ENCODE results near the gene ABI1. TPM values are rescaled to one million over a fixed set of nuclear protein-coding genes. Genes with fewer than 3 reads are reported as not detected.

The ABI1 gene
- total and polyA plus RNA-seq, 9 of the 15 experiments (the other 6 are each of a cell fraction or from before 2014, with no cell fraction given) = 22.1 to 52.3 (median 39.0) TPM

GRCh38 chr10:26781797-26782196, 79.0 kb downstream of the ABI1 start:
- no peak overlapping the region for H3K27ac ChIP-seq (ENCODE audit: extremely low read depth, low read depth, low read length)
- no peak for ATAC-seq
- H3K9me3 ChIP-seq (replicated peaks; ENCODE audit: control insufficient read depth, insufficient read depth, low read depth, low read length) = no peaks in the 10 kb centered on the region
- intact Hi-C loops (cut with micrococcal nuclease) (no loop called here), in situ Hi-C loops (cut with MboI) (no loop called here)
- FAIRE-seq = no peak
- ChIA-PET CTCF (ENCODE audit: low intra/inter-chr PET ratio) (no interaction called here), POLR2A (no interaction called here)
- BruUV-seq (replicated peaks) = no TSS peak
- no peaks in the 10 kb centered on the region for H3K36me3 ChIP-seq (ENCODE audit: control insufficient read depth, insufficient read depth, low read length)
- H3K4me3 ChIP-seq = no peak overlapping the region
- no peaks in the 10 kb centered on the region for H3K27me3 ChIP-seq (ENCODE audit: control insufficient read depth in 2 of 2, insufficient read depth in 2 of 2, low read length in 2 of 2)
- 53% methylated on average over 2 of the region's 2 CpGs for WGBS (ENCODE audit: insufficient coverage, low coverage, missing lambda C conversion rate)
- H2AFZ ChIP-seq (ENCODE audit: low read depth, low read length) = no peak overlapping the region
- TF ChIP-seq, protein P1, sequence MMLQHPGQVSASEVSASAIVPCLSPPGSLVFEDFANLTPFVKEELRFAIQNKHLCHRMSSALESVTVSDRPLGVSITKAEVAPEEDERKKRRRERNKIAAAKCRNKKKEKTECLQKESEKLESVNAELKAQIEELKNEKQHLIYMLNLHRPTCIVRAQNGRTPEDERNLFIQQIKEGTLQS (IDR thresholded peaks at IDR 0.05) = peak; percentile 14; the same call in 1 of the 2 replicates
- TF ChIP-seq, protein P1 (CRISPR knock-in tag; conservative IDR thresholded peaks at IDR 0.05) = no peak
- TF ChIP-seq CHCHD3 (CRISPR knock-in tag; IDR thresholded peaks at IDR 0.05) = no peak
- H3K9ac ChIP-seq (ENCODE audit: insufficient read depth in 1 of 2, low read depth in 2 of 2, low read length in 2 of 2) = no peak overlapping the region
- no peak for DNase-seq (ENCODE audit: extremely low read depth in 1 of 4, low spot score in 3 of 4)
- H3K4me2 ChIP-seq (ENCODE audit: insufficient read depth, low read length) = no peak overlapping the region
- H3K79me2 ChIP-seq (ENCODE audit: control insufficient read depth, insufficient read depth, low read length) = peaks cover 40% of the 10 kb centered on the region
- peaks cover 24% of the 10 kb centered on the region for H4K20me1 ChIP-seq (replicated peaks; ENCODE audit: control insufficient read depth, insufficient read depth, low read length)
- H3K4me1 ChIP-seq (replicated peaks in 1 of 2; ENCODE audit: control insufficient read depth in 2 of 2, insufficient read depth in 2 of 2, low read length in 2 of 2) = peaks cover 0 to 15% of the 10 kb centered on the region in 2 experiments; a peak in 3 of 5 replicates
- no peaks in the 10 kb centered on the region for H3K9me1 ChIP-seq (ENCODE audit: control insufficient read depth, insufficient read depth, low read length)

- no TSS peak for BruUV-seq (replicated peaks)
- peaks cover 40% of the 10 kb centered on the region for H3K79me2 ChIP-seq (ENCODE audit: control insufficient read depth, insufficient read depth, low read length)
- TF ChIP-seq, protein P2, sequence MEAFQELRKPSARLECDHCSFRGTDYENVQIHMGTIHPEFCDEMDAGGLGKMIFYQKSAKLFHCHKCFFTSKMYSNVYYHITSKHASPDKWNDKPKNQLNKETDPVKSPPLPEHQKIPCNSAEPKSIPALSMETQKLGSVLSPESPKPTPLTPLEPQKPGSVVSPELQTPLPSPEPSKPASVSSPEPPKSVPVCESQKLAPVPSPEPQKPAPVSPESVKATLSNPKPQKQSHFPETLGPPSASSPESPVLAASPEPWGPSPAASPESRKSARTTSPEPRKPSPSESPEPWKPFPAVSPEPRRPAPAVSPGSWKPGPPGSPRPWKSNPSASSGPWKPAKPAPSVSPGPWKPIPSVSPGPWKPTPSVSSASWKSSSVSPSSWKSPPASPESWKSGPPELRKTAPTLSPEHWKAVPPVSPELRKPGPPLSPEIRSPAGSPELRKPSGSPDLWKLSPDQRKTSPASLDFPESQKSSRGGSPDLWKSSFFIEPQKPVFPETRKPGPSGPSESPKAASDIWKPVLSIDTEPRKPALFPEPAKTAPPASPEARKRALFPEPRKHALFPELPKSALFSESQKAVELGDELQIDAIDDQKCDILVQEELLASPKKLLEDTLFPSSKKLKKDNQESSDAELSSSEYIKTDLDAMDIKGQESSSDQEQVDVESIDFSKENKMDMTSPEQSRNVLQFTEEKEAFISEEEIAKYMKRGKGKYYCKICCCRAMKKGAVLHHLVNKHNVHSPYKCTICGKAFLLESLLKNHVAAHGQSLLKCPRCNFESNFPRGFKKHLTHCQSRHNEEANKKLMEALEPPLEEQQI (IDR thresholded peaks at IDR 0.05) = no peak
- no peak for TF ChIP-seq ZNF79 (CRISPR knock-in tag; IDR thresholded peaks at IDR 0.05; ENCODE audit: low read depth)
These were observed 79.8 kb downstream of the ABI1 start for GRCh38 chr10:26780793-26781601.

More at GRCh38 chr10:26780793-26781601, 79.8 kb downstream of the ABI1 start:
- Histone ChIP-seq H3K9me1 (ENCODE audit: control insufficient read depth, insufficient read depth, low read length) (no peaks in the 10 kb centered on the region), H3K4me3 (no peak overlapping the region), H3K9me3 (replicated peaks; ENCODE audit: control insufficient read depth, insufficient read depth, low read depth, low read length) (no peaks in the 10 kb centered on the region), H3K4me1 (replicated peaks in 1 of 2; ENCODE audit: control insufficient read depth in 2 of 2, insufficient read depth in 2 of 2, low read length in 2 of 2) (peaks cover 0 to 15% of the 10 kb centered on the region in 2 experiments; a peak in 3 of 5 replicates), H2AFZ (ENCODE audit: low read depth, low read length) (no peak overlapping the region), H3K27me3 (ENCODE audit: control insufficient read depth in 2 of 2, insufficient read depth in 2 of 2, low read length in 2 of 2) (no peaks in the 10 kb centered on the region), H4K20me1 (replicated peaks; ENCODE audit: control insufficient read depth, insufficient read depth, low read length) (peaks cover 24% of the 10 kb centered on the region), H3K9ac (ENCODE audit: insufficient read depth in 1 of 2, low read depth in 2 of 2, low read length in 2 of 2) (no peak overlapping the region), H3K36me3 (ENCODE audit: control insufficient read depth, insufficient read depth, low read length) (no peaks in the 10 kb centered on the region), H3K4me2 (ENCODE audit: insufficient read depth, low read length) (no peak overlapping the region), H3K27ac (ENCODE audit: extremely low read depth, low read depth, low read length) (no peak overlapping the region)
- POLR2A ChIA-PET = interaction anchor here (1.3 to 1.4 kb wide), 2 partner anchors 24 to 80 kb away, joined by 3 to 4 read pairs; partner anchors contain the start of gene ABI1
- in situ Hi-C loops (cut with MboI) = no loop called here
- ATAC-seq (no peak), DNase-seq (ENCODE audit: extremely low read depth in 1 of 4, low spot score in 3 of 4) (no peak), FAIRE-seq (no peak)
- CTCF ChIA-PET (ENCODE audit: low intra/inter-chr PET ratio) = no interaction called here
- 73% methylated on average over 4 of the region's 4 CpGs for WGBS (ENCODE audit: insufficient coverage, low coverage, missing lambda C conversion rate)
- intact Hi-C loops (cut with micrococcal nuclease) = no loop called here
